NCI-H2196 treated with DMSO at 0.1 percent for 48 hours (cell line): ENCODE data around the gene NDUFV1.
"Not testable (repeated sequence)": the region's sequence is repeated elsewhere in the genome, so short reads cannot be mapped to it uniquely, and the experiment has no call there.

Experiments used
- DNase-seq: peaks from one replicate; lab custom pipeline; 2025; ENCODE audit not compliant: unreplicated experiment; lab: John Stamatoyannopoulos, UW

The NDUFV1 gene

GRCh38 chr11:67611165-67611564 is 4.4 kb downstream of the NDUFV1 start:
- DNase-seq: no peak

GRCh38 chr11:67611704-67612587 is 5.2 kb downstream of the NDUFV1 start:
- DNase-seq: no peak

GRCh38 chr11:67612751-67613150 is 6.0 kb downstream of the NDUFV1 start:
- no peak for DNase-seq

- DNase-seq: no peak
Measured at GRCh38 chr11:67613313-67613959, 6.7 kb downstream of the NDUFV1 start.

GRCh38 chr11:67613960-67614715 is 7.4 kb downstream of the NDUFV1 start:
- DNase-seq: no peak

GRCh38 chr11:67614730-67615714 is 8.3 kb downstream of the NDUFV1 start:
- no peak for DNase-seq

- no peak for DNase-seq
Measured at GRCh38 chr11:67615728-67616430, 9.1 kb downstream of the NDUFV1 start.

- no peak for DNase-seq
Measured at GRCh38 chr11:67616431-67617242, 9.9 kb downstream of the NDUFV1 start.

GRCh38 chr11:67617243-67617953 is 10.7 kb downstream of the NDUFV1 start:
- no peak for DNase-seq

GRCh38 chr11:67618901-67619659 is 12.3 kb downstream of the NDUFV1 start:
- DNase-seq: not testable (repeated sequence)

GRCh38 chr11:67619683-67620618 is 13.2 kb downstream of the NDUFV1 start:
- not testable (repeated sequence) for DNase-seq

GRCh38 chr11:67620621-67621020 is 13.9 kb downstream of the NDUFV1 start:
- not testable (repeated sequence) for DNase-seq

- DNase-seq: not testable (repeated sequence)
Measured at GRCh38 chr11:67621928-67622327, 15.2 kb downstream of the NDUFV1 start.

GRCh38 chr11:67622905-67623304 is 16.2 kb downstream of the NDUFV1 start:
- DNase-seq: not testable (repeated sequence)

GRCh38 chr11:67623795-67624194 is 17.1 kb downstream of the NDUFV1 start:
- DNase-seq: not testable (repeated sequence)

GRCh38 chr11:67626131-67626833 is 19.5 kb downstream of the NDUFV1 start:
- DNase-seq: not testable (repeated sequence)
